DMS79 (cell line): Measurements from ENCODE around the gene OR51B2.
"Not testable (repeated sequence)": the region's sequence is repeated elsewhere in the genome, so short reads cannot be mapped to it uniquely, and the experiment has no call there.

Experiments used
- DNase-seq: peaks from one replicate; lab custom pipeline; 2025; lab: John Stamatoyannopoulos, UW

The OR51B2 gene

DNA sequence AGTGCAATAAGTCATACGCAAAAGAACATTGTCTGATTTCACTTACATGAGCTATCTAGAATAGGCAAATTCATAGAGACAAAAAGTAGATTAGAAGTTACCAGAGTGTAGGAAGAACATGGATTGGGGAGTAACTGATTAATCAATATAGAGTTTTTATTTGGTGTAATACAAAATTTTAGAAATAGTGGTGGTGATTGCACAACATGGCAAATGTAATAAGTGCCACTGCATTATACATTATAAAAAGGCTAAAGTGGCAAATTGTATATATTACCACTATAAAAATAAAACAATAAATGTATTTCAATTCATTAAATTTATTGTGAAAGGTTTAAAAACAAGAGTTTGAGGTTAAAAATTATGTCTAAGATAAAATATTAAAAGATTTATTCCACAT, 13.7 kb downstream of the OR51B2 start:
- DNase-seq: no peak

DNA sequence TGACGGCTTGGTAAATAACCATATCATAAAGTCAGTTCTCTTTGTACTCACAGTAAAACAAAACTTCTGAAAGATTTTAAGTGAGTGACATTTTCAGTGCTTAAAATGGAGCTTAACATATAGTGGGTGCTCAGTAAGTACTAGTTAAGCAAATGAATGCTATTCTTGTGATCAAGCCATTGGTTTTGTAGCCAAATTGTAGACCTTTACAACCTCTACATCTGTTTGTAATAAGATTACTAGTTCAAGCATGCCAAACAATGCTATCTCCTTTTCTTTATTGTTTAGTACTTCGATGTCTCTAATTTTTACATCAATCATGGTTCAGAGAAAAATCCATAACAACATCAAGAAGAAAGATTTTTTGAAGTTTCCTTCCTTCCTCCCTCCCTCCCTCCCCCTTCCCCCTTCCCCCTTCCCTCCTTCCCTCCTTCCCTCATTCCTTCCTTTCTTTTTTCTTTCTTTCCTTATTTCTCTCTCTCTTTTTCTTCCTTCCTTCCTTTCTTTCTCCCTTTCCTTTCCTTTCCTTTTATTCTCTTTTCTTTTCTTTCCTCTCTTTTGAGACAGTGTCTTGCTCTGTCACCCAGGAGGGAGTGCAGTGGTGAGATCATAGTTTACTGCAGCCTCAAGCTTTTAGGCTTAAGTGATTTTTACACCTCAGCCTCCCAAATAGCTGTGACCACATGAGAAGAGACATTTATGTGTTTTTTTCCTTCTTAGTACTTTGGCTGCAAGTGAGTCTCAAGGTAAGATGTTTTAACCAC, 16.7 kb downstream of the OR51B2 start:
- no peak for DNase-seq

DNA sequence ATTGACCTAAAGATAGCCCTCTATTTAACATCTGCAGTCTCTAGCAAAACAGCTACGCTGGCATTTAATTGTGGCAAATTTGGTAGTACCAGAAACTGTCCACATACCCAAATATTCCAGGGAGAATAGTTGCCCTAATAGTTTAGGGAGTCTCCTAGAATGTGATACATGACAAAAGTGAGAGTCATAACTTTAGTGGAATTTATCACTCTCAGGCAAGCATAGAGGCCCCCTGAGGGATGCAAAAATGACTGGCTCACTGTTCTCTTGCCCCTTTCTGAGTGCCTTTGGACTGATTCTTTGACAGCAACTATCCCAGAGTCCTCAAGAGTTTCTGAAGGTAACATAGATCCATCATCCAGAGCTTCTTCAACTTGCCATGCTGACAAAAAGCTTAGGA, 20.1 kb downstream of the OR51B2 start:
- DNase-seq: no peak

DNA sequence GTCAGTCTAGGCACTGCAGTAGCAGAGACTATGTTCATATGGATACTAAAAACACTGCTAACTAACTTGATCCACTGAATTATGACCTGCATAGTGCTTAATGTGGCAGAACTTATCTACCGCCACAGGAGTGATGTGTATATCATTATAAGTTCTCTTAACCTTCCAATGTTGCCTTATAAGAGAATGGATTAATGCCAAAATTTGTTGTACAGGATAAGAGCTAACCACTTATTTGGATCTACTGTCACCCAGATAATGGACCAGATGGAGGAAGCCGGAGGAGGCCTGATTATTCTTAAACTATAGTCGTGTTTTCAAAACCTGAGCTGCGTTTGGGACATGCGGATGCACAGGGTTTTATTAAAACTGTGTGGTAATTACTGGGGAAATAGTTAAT, 20.5 kb downstream of the OR51B2 start:
- no peak for DNase-seq

DNA sequence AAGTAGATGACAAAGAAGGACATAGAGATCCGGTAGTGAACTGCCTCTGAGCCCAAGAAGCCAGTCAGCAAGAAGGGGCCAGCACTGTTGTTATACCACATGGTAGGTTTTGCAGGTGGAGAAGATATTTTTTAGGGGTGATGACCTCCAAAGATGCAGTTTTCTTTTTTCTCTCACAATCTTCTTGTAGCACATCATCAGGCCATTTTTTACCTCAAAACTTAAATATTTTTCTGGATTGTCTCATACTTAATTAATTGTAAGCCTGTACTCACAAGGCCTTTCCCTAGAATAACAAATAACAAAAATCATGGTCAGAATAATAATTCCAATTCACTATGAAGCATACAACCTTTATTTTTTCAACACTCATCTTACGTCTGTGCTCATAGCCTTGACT, 22.3 kb downstream of the OR51B2 start, which contains the start of gene OR51B4:
TSS of gene OR51B4 (minus strand) at position 101 of the 400 bp plus-strand sequence. CDS start at position 101, 0 bp downstream.
- DNase-seq: no peak

DNA sequence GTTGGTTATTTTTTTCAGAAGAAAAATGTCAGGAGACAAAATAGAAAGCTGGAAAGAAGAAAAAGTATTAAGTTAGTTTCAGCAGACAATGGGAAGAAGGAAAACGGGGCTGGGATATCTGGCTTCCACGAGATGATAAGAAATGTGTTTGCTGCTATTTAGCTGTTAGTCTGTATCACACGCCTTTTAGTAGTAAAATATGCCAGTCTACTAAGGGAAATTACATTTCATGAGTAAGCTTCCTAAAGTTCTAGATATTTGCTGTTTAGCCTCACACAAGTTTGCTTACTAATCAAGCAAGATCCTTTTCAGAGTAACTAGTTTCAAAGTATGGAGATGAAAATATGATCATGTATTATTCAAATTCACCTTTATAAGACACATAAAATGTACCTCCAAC, 23.8 kb downstream of the OR51B2 start:
- no peak for DNase-seq

- no peak for DNase-seq
These were observed 25.6 kb downstream of the OR51B2 start for GRCh38 chr11:5298451-5298850.

DNA sequence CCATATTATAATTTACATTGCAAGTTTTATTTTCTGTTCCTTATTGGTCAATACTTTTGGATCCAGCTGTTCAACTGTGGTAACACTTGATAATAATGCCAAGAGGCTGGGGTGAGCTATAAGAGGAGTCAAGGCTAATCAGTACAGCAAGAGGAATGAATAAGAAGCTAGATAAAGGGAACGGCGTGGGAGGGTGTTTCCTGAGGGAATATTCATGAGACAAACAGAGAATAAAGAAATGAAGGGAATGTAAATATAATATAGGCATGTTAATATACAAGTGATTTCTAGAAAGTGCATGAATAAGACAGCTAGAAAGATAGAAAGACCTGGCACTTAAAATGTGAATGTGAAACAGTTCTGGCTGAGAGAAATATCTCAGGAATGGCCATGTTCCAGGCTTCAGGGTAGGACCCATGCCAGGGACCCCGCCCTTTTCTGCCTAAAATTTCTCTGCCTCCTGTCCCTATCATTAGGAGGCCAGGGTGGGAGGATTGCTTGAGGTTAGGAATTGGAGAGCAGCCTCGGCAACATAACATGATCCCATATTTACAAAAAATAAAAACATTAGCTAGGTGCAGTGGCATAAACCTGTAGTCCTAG, 26.3 kb downstream of the OR51B2 start:
- DNase-seq: no peak

GRCh38 chr11:5294342-5294995, 29.6 kb downstream of the OR51B2 start:
- not testable (repeated sequence) for DNase-seq

GRCh38 chr11:5293028-5293427, 31.1 kb downstream of the OR51B2 start:
- DNase-seq: no peak

GRCh38 chr11:5291207-5291838, 32.8 kb downstream of the OR51B2 start:
- no peak for DNase-seq

GRCh38 chr11:5290106-5290505, 34.0 kb downstream of the OR51B2 start:
- DNase-seq: no peak

GRCh38 chr11:5289696-5290095, 34.4 kb downstream of the OR51B2 start:
- DNase-seq: no peak

GRCh38 chr11:5288906-5289550, 35.1 kb downstream of the OR51B2 start:
- DNase-seq: no peak

GRCh38 chr11:5288108-5288905, 35.8 kb downstream of the OR51B2 start:
- no peak for DNase-seq

DNA sequence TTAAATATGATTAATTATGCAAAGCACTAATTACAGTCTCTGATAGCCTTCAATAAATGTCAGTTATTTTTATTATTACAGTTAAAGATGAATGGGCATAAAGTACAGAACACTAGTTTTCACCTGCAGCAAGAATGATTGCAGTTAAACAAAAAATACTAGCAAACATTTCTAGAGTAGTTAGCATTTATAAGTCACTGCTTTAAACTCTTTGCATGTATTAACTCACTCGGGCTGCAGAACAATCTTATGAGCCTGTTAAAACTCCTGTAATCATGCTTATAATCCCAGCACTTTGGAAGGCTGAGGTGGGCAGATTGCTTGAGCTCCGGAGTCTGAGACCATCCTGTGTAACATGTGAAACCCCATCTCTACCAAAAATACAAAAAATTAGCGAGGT, 37.2 kb downstream of the OR51B2 start:
- DNase-seq: no peak

DNA sequence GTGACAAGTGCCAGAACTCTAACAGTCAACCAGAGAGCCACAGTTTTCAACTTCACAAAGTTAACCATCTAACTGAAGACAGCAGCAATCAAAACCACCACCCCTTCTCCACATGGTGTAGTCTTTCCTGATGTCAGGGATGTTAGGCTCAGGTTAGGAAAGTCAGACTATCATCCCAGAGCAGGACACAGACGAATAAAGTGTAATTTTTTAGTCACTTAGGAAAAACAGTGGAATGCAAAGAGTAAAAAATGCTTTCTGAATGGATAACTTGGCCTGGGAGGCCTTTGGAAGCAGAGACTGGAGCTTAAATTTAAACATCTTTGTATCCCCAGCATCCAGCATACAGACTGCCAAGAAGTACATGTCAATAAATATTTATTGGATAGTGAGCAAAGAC, 37.7 kb downstream of the OR51B2 start:
- DNase-seq: no peak

DNA sequence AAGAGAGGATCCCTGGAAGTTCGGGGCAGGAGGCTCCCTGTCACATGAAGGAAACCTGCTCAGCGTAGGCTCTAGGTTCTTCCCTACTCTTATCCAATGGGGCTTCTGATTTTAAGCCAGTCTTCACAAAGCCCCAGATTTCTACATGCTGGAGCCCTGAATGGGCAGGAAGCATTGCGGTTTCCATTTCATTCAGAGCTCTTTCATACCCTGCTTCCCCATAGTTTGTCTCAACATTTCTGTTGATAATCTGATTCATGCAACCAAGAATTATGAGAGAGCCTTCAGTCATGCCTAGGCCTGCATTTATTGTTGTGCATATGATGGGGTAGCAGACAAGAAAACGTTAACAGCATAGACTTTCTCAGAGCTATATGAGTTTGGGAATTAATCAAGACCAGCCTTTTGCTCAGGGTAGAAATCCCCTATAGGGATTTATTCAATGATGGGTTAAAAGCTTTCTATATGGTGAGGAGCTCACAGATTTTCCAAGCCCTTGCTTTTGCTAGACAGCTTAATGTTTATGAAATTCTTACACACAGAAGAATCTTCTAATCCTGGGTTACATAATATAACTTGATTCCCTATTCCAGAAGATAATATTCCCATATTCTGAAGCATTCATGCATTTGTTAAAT, 38.3 kb downstream of the OR51B2 start:
- no peak for DNase-seq

- DNase-seq: no peak
These were observed 39.5 kb downstream of the OR51B2 start for GRCh38 chr11:5284637-5285036.

GRCh38 chr11:5283882-5284281, 40.2 kb downstream of the OR51B2 start:
- DNase-seq: no peak

DNA sequence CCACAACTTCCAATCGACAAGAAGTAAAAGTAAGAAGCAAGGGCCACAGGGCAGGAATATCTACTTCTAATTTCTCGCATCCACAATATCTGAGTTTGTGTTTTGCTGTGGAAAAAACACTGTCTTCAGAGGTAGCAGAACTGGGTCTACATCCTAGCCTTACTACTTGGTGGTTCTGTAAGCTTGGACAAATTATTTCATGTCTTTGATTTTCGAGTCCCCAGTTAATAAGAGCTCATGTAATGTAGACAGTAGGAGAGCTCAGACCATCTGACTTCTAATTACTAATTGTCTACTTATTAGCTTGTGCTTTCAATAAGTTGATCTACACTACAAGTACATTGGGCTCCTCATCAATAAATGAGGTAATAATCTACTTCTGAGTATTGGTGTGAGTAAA, 41.0 kb downstream of the OR51B2 start:
- no peak for DNase-seq
